A673 (cell line): ENCODE results near the gene SECISBP2.

ENCODE experiments used
- CTCF ChIP-seq: fragments of 300-800, 200-600 bp; sonication (generic); conservative IDR thresholded peaks from 2 replicates; pipeline ENCODE4 v1.5.1; 2017; ENCODE audit warnings: low read depth, mild to moderate bottlenecking, antibody characterized with exemption, low read length, moderate library complexity, mixed read lengths
- EZH2 ChIP-seq: fragments of 200-600 bp; sonication (generic); IDR thresholded peaks from 2 replicates; pipeline ENCODE4 v1.6.1; 2017; ENCODE audit warnings: borderline replicate concordance, low read depth, mild to moderate bottlenecking, mixed read lengths, antibody characterized with exemption, low read length; ENCODE audit not compliant: poor library complexity, severe bottlenecking

- TF ChIP-seq CTCF (no peak), EZH2 (no peak)
These were observed 39.3 kb downstream of the SECISBP2 start for GRCh38 chr9:89357331-89358197.
